GM12875 (cell line): ENCODE results near the gene NAT10.

Experiments
- H3K4me3 ChIP-seq: one replicate; pipeline ENCODE4 v1.5.1; 2011; ENCODE audit warnings: low read depth, low read length, control low read depth
- TF ChIP-seq, protein P1 (sequence below): IDR thresholded peaks from 2 replicates; pipeline ENCODE4 v1.5.1; 2011; ENCODE audit warnings: low read depth, mild to moderate bottlenecking, control low read depth, inconsistent platforms, low read length, moderate library complexity, borderline replicate concordance; ENCODE audit not compliant: insufficient read depth

Gene NAT10

DNA sequence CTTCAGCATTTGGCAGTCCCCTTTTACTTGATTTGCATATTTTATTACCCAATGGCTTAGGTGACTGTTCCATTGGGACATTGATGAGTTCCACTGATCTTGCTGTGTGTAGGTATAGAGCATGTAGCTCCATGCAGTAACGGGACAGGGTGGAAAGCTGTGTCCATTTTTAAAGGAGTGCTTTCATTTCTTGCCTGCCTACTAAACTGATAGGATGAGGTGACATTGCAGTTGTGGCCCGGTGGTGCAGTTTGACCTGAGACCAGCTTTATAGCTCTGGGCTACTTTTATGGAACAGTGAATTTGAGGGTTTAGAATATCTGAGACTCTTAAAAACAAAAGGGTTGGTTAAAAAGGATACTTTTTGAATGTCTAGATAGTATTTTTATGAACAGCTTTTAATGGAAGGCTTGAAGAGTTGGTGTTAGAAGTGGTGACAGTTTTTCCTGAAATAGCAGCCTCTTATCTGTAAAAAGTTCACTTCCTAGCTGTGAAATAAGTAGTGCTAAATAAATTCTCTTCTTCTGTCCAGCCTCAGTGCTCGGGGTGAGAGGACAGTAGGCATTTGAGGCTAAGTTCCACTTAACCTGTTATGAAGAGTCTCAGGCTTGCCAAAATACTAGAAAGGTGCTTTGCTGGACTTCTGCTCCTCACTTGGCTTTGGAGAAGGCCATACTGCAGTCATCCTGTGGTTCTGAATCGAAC lies 27.0 kb downstream of the NAT10 start:
- no peak overlapping the region for H3K4me3 ChIP-seq
- TF ChIP-seq, protein P1, sequence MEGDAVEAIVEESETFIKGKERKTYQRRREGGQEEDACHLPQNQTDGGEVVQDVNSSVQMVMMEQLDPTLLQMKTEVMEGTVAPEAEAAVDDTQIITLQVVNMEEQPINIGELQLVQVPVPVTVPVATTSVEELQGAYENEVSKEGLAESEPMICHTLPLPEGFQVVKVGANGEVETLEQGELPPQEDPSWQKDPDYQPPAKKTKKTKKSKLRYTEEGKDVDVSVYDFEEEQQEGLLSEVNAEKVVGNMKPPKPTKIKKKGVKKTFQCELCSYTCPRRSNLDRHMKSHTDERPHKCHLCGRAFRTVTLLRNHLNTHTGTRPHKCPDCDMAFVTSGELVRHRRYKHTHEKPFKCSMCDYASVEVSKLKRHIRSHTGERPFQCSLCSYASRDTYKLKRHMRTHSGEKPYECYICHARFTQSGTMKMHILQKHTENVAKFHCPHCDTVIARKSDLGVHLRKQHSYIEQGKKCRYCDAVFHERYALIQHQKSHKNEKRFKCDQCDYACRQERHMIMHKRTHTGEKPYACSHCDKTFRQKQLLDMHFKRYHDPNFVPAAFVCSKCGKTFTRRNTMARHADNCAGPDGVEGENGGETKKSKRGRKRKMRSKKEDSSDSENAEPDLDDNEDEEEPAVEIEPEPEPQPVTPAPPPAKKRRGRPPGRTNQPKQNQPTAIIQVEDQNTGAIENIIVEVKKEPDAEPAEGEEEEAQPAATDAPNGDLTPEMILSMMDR: no peak

DNA sequence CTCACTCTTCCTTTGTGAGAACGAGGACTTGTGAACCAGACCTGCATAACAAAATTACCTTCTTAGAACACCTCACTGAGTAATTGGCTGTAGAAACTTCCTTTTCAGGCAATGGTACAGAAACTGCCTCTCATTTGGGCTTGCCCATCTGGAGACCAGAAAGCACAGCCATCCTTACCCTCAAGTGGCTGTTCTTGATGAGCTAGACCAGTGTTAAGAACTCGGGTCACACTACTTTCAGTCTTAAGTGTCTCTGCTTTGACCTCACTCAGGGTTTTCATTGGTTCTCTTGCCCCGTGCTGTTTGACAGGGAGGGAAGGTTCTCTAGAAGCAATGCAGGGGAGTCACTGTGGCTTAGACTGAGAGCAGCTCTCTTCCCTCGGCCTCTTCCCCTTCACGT lies 29.3 kb downstream of the NAT10 start:
- TF ChIP-seq, protein P1: no peak
- H3K4me3 ChIP-seq: no peak overlapping the region

DNA sequence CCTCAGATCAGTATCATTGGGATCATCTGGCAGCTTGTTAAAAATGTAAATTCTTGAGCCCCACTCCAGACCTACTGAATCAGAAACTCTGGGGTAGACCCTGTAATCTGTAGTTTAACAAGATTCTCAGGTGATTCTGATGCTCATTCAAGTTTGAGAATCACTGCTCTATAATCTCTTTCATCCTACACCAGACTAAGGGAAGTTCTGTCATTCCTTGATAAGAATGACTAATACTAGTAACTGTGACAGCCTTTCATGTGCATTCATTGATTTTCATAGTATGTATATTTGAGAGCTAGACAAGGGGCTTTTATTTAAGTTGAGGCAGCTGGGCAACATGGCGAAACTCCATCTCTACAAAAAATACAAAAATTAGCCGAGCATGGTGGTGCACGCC lies 30.0 kb downstream of the NAT10 start:
- H3K4me3 ChIP-seq: no peak overlapping the region
- TF ChIP-seq, protein P1: no peak

DNA sequence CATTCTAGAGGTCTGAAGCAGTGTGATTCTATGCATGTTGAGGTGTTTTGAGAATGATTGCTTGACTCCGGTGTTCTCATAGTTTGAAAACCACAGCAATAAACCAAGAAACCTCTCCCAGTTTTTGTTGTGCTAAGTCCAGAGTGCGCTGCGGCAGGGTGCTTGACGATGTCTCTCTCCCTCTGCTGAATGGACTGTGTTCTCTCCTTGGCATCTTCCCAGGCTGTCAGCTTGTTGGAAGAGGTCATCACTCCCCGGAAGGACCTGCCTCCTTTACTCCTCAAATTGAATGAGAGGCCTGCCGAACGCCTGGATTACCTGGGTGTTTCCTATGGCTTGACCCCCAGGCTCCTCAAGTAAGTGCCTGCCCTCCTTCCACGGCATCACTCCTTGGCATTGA lies 31.0 kb downstream of the NAT10 start:
- no peak overlapping the region for H3K4me3 ChIP-seq
- TF ChIP-seq, protein P1: no peak

DNA sequence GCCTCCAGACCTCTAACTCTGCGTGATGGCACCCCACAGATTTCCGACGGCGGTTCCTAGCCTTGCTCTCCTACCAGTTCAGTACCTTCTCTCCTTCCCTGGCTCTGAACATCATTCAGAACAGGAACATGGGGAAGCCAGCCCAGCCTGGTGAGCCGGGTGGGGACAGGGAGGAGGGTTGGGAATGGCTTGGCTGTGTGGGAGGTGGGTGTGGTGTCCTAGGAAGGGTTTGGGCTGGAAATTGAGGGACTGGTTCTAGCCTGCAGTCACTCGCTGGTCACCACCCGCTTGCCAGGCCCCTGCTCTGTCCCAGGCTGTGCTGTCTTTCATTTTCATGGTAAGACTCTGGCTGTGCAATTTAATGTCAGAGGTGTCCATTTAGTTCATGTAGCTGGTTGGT lies 33.9 kb downstream of the NAT10 start:
- H3K4me3 ChIP-seq: no peak overlapping the region
- TF ChIP-seq, protein P1: no peak

DNA sequence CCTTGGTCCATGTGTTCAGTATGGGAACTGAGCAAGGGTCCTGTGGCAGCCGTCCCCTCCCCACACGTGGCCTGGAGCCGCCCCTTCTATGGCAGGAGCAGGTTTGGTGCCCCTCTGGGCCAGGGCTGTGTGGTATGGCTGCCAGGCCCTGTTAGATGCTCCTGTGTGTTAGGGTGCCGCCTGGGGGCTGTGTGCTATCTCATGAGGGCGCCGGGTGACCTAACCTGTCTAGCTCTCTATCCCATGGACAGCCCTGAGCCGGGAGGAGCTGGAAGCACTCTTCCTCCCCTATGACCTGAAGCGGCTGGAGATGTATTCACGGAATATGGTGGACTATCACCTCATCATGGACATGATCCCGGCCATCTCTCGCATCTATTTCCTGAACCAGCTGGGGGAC lies 34.7 kb downstream of the NAT10 start:
- no peak overlapping the region for H3K4me3 ChIP-seq
- TF ChIP-seq, protein P1: no peak

DNA sequence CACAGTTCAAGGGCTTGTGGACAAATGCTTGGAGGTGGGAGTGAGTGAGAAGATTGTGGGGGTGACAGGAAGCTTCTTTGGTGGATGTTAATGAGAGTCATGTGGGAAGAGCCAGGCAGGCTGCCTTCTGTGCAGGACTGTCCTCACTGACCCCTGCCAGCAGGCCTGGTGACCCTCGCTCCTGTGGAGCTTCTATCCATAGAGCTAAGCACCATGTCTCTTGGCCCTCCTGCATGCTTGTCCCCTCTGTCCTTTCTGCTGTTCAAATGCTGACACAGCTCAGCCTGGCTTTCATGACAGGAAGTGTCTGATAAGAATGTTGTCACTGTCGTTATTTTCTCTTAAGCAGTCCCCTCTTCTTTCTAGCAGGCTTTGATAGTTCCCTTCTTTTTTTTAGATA lies 37.6 kb downstream of the NAT10 start:
- no peak overlapping the region for H3K4me3 ChIP-seq
- TF ChIP-seq, protein P1: no peak
